ENCODE data around the gene AHSP.
"Not testable (repeated sequence)": the region's sequence is repeated elsewhere in the genome, so short reads cannot be mapped to it uniquely, and the experiment has no call there.

The AHSP gene

GRCh38 chr16:31572821-31573220 is 45.1 kb downstream of the AHSP start:
- DNase-seq (ENCODE audit: low read depth) = no peak
- TF ChIP-seq, protein P1, sequence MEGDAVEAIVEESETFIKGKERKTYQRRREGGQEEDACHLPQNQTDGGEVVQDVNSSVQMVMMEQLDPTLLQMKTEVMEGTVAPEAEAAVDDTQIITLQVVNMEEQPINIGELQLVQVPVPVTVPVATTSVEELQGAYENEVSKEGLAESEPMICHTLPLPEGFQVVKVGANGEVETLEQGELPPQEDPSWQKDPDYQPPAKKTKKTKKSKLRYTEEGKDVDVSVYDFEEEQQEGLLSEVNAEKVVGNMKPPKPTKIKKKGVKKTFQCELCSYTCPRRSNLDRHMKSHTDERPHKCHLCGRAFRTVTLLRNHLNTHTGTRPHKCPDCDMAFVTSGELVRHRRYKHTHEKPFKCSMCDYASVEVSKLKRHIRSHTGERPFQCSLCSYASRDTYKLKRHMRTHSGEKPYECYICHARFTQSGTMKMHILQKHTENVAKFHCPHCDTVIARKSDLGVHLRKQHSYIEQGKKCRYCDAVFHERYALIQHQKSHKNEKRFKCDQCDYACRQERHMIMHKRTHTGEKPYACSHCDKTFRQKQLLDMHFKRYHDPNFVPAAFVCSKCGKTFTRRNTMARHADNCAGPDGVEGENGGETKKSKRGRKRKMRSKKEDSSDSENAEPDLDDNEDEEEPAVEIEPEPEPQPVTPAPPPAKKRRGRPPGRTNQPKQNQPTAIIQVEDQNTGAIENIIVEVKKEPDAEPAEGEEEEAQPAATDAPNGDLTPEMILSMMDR (IDR thresholded peaks at IDR 0.05; ENCODE audit: insufficient read depth, low read depth, low read length, missing control alignments) = no peak
- H3K4me3 ChIP-seq (ENCODE audit: low read length) = no peak overlapping the region

- not testable (repeated sequence) for DNase-seq (ENCODE audit: low read depth); H3K4me3 ChIP-seq (ENCODE audit: low read length)
Observed at GRCh38 chr16:31574159-31574558, 46.5 kb downstream of the AHSP start.

DNA sequence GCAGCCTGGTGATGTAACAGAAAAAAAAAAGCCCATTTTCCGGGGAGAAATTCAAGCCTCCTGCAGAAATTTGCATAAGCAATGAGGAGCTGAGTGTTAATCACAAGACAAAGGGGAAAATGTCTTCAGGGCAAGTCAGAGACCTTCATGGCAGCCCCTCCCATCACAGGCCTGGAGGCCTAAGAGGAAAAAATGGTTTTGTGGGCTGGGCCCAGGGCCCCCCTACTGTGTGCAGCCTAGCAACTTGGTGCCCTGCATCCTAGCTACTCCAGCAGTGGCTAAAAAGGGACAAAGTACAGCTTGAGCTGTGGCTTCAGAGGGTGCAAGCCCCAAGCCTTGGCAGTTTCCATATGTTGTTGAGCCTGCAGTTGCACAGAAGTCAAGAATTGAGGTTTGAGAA is 49.7 kb downstream of the AHSP start:
- no peak for DNase-seq (ENCODE audit: low read depth)
- H3K4me3 ChIP-seq (ENCODE audit: low read length) = no peak overlapping the region
- TF ChIP-seq, protein P1 (IDR thresholded peaks at IDR 0.05; ENCODE audit: insufficient read depth, low read depth, low read length, missing control alignments) = no peak
